Esophagus squamous epithelium (tissue), 4 donors: ENCODE results near the gene PIP4P1.

Experiments used
- POLR2A ChIP-seq, 4 donors: fragments of 450-650 bp; IDR thresholded peaks; one replicate each; pipeline ENCODE4 v1.6.1; 2017; ENCODE audit warnings: antibody characterized with exemption in 4 of 4, mild to moderate bottlenecking in 4 of 4, moderate library complexity in 3 of 4
- TF ChIP-seq, protein P1 (sequence below), 6 experiments: fragments of 450-650 bp in 4 of 6; fragments of 200-600 bp in 2 of 6; sonication (generic) in 2 of 6; IDR thresholded peaks; one replicate each; pipeline ENCODE4 v1.5.1; 2016 to 2019; ENCODE audit warnings: antibody characterized with exemption in 6 of 6, mild to moderate bottlenecking in 4 of 6, moderate library complexity in 4 of 6

GRCh38 chr14:20487396-20487725, 26.1 kb upstream of the PIP4P1 start:
- TF ChIP-seq, protein P1, sequence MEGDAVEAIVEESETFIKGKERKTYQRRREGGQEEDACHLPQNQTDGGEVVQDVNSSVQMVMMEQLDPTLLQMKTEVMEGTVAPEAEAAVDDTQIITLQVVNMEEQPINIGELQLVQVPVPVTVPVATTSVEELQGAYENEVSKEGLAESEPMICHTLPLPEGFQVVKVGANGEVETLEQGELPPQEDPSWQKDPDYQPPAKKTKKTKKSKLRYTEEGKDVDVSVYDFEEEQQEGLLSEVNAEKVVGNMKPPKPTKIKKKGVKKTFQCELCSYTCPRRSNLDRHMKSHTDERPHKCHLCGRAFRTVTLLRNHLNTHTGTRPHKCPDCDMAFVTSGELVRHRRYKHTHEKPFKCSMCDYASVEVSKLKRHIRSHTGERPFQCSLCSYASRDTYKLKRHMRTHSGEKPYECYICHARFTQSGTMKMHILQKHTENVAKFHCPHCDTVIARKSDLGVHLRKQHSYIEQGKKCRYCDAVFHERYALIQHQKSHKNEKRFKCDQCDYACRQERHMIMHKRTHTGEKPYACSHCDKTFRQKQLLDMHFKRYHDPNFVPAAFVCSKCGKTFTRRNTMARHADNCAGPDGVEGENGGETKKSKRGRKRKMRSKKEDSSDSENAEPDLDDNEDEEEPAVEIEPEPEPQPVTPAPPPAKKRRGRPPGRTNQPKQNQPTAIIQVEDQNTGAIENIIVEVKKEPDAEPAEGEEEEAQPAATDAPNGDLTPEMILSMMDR (IDR thresholded peaks at IDR 0.05): no peak
- TF ChIP-seq POLR2A (IDR thresholded peaks at IDR 0.05): no peak
